Endodermal cell (in vitro differentiated cells): ENCODE results near the gene MBOAT2. TPM values are rescaled to one million over a fixed set of nuclear protein-coding genes. Genes with fewer than 3 reads are reported as not detected.

Experiments
- DNase-seq: peaks from one replicate; pipeline ENCODE4 v3.0.0-alpha.2; 2017
- H3K27ac ChIP-seq: 2 replicates; pipeline ENCODE4 v1.5.1; 2013; ENCODE audit warnings: mild to moderate bottlenecking, low read depth, low read length, moderate library complexity
- H3K27me3 ChIP-seq: 2 replicates; pipeline ENCODE4 v1.6.1; 2013; ENCODE audit warnings: mild to moderate bottlenecking, low read length, moderate library complexity; ENCODE audit not compliant: insufficient read depth, control insufficient read depth, poor library complexity, severe bottlenecking
- H3K36me3 ChIP-seq: 2 replicates; pipeline ENCODE4 v1.7.0; 2013; ENCODE audit warnings: mild to moderate bottlenecking, low read length, moderate library complexity; ENCODE audit not compliant: control insufficient read depth, insufficient read depth
- H3K4me1 ChIP-seq: one replicate; pipeline ENCODE4 v1.7.0; 2013; ENCODE audit warnings: low read length; ENCODE audit not compliant: control insufficient read depth, insufficient read depth
- H3K4me3 ChIP-seq: 2 replicates; pipeline ENCODE4 v1.5.1; 2013; ENCODE audit warnings: mild to moderate bottlenecking, low read length, moderate library complexity
- H3K9ac ChIP-seq: 2 replicates; pipeline ENCODE4 v1.6.1; 2013; ENCODE audit warnings: mild to moderate bottlenecking, low read length, moderate library complexity; ENCODE audit not compliant: poor library complexity, severe bottlenecking; ENCODE audit errors: extremely low read depth
- H3K9me3 ChIP-seq: 2 replicates; pipeline ENCODE4 v1.6.1; 2013; ENCODE audit warnings: mild to moderate bottlenecking, low read length, moderate library complexity; ENCODE audit not compliant: control insufficient read depth
- H3K27ac Mint-ChIP-seq: 2 replicates; pipeline ENCODE4 v1.8.0; 2020; ENCODE audit warnings: mixed read lengths
- H3K27me3 Mint-ChIP-seq: 2 replicates; pipeline ENCODE4 v1.8.0; 2021; ENCODE audit warnings: mild to moderate bottlenecking, mixed read lengths; ENCODE audit not compliant: insufficient read depth
- H3K36me3 Mint-ChIP-seq: 2 replicates; pipeline ENCODE4 v1.8.0; 2020; ENCODE audit warnings: low read depth, mixed read lengths
- H3K4me1 Mint-ChIP-seq: 2 replicates; pipeline ENCODE4 v1.8.0; 2020; ENCODE audit warnings: mixed read lengths
- H3K4me3 Mint-ChIP-seq: 2 replicates; pipeline ENCODE4 v1.8.0; 2020; ENCODE audit warnings: mild to moderate bottlenecking, moderate library complexity, mixed read lengths
- H3K9me3 Mint-ChIP-seq: 2 replicates; pipeline ENCODE4 v1.8.0; 2020; ENCODE audit warnings: mild to moderate bottlenecking, mixed read lengths
- CTCF ChIP-seq: fragments of 200-600 bp; sonication (generic); conservative IDR thresholded peaks from 2 replicates; pipeline ENCODE4 v1.5.0; 2021; ENCODE audit warnings: antibody characterized with exemption, mild to moderate bottlenecking
- WGBS, 2 experiments: methylation state at CpG; one replicate each; pipeline versions ENCODE4 v1.1.5 to v1.1.7; 2013; ENCODE audit warnings: missing lambda C conversion rate in 2 of 2, mixed read lengths in 1 of 2; ENCODE audit not compliant: insufficient coverage in 1 of 2, insufficient read length in 1 of 2; 5-methylcytosine and 5-hydroxymethylcytosine counted together
- total RNA-seq, 2 donors: library from RNA; stranded (reverse); fragmentation: NEBNext Ultra II Directional in 1 of 2; extraction: Animal tissue kit (Norgen Biotek cat#: 25700) in 1 of 2; gene quantifications; 2 replicates in 1 of 2; 3 replicates in 1 of 2; pipeline ENCODE4 v1.2.1, GENCODE V29; 2021

Gene MBOAT2
- total RNA-seq, 2 donors from 2014 or later, result 45.3 to 51.0 TPM

GRCh38 chr2:8867363-8867762 is 136.1 kb downstream of the MBOAT2 start:
- Mint-ChIP-seq H3K9me3 (no peaks in the 10 kb centered on the region), H3K36me3 (peaks cover 23% of the 10 kb centered on the region), H3K27me3 (no peaks in the 10 kb centered on the region), H3K4me3 (no peak overlapping the region), H3K27ac (no peak overlapping the region), H3K4me1 (no peaks in the 10 kb centered on the region)
- Histone ChIP-seq H3K4me3 (no peak overlapping the region), H3K4me1 (no peaks in the 10 kb centered on the region), H3K27me3 (no peaks in the 10 kb centered on the region), H3K27ac (no peak overlapping the region), H3K9ac (no peak overlapping the region), H3K9me3 (no peaks in the 10 kb centered on the region), H3K36me3 (peaks cover 18% of the 10 kb centered on the region)
- TF ChIP-seq CTCF, result no peak
- 94% methylated on average over 3 of the region's 3 CpGs for WGBS, 2 experiments
- no peak for DNase-seq

DNA sequence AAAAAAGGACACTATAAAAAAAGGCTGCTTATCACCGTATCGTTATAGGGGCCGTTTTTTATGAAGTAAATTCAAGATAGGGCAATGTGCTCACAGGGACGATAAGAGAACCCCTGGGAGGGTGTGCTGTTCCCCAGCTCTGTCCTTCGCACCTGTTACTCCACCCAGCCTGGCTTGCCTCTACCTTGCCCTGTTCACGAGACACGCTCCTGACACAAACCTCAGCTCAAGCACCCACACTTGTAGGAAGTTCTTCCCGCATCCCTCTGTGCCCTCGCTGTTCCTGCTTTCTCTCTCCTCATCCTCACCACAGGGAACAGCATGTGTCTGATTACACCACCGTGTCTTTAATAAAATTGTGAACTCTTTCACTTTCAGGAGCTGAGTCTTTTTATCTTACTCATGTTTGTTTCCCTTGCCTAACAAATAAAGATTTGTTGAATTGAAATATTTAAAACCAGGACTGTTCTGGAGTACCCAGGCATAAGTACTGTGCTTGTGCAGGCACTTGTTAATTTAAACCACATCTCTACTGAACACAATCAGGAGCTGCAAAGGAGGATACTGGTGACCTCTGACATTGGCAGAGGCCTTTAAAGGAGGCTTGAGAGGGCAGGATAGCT is 140.0 kb downstream of the MBOAT2 start:
- no peak for TF ChIP-seq CTCF

DNA sequence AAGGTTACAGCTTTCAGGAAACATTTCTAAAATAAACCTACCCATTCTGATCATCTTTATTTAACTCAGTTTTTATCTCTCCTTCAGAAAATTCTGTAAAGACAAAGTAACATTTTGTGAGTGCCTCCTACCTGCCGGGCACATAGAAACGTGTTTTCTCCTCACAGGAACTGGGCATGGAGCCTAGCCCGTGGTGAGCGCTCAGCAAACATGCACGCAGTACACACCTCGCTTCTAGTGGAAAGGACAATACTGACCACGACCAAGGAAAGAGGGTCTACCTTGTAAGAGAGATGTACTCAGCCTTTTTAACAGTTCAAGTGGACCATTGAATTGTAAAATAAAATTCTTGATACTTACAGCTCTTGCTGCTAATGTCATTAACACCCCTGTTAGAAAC is 141.3 kb downstream of the MBOAT2 start:
- H3K4me1 ChIP-seq, result no peaks in the 10 kb centered on the region
- no peak overlapping the region for H3K27ac Mint-ChIP-seq
- TF ChIP-seq CTCF, result no peak
- no peaks in the 10 kb centered on the region for H3K27me3 Mint-ChIP-seq
- no peak for DNase-seq
- H3K36me3 ChIP-seq, result peaks cover 33% of the 10 kb centered on the region
- H3K9me3 ChIP-seq, result no peaks in the 10 kb centered on the region
- H3K4me1 Mint-ChIP-seq, result no peaks in the 10 kb centered on the region
- H3K27me3 ChIP-seq, result no peaks in the 10 kb centered on the region
- H3K36me3 Mint-ChIP-seq, result peaks cover 32% of the 10 kb centered on the region
- no peak overlapping the region for H3K4me3 Mint-ChIP-seq
- WGBS, 2 experiments, result 94 to 96% methylated on average over 6 to 7 of the region's 7 CpGs
- H3K9me3 Mint-ChIP-seq, result no peaks in the 10 kb centered on the region
- H3K27ac ChIP-seq, result no peak overlapping the region
- H3K9ac ChIP-seq, result no peak overlapping the region
- H3K4me3 ChIP-seq, result no peak overlapping the region

More for the DNA sequence above, 140.0 kb downstream of the MBOAT2 start:
- 92 to 94% methylated on average over 9 to 10 of the region's 10 CpGs for WGBS, 2 experiments
- Histone ChIP-seq H3K4me1 (no peaks in the 10 kb centered on the region), H3K27ac (no peak overlapping the region), H3K9ac (no peak overlapping the region), H3K4me3 (no peak overlapping the region), H3K27me3 (no peaks in the 10 kb centered on the region), H3K36me3 (peaks cover 31% of the 10 kb centered on the region), H3K9me3 (no peaks in the 10 kb centered on the region)
- H3K4me1 Mint-ChIP-seq, result no peaks in the 10 kb centered on the region
- no peak overlapping the region for H3K4me3 Mint-ChIP-seq
- no peak overlapping the region for H3K27ac Mint-ChIP-seq
- DNase-seq, result no peak
- H3K27me3 Mint-ChIP-seq, result no peaks in the 10 kb centered on the region
- H3K9me3 Mint-ChIP-seq, result no peaks in the 10 kb centered on the region
- peaks cover 24% of the 10 kb centered on the region for H3K36me3 Mint-ChIP-seq
